ENCODE measurements around the gene NFU1.
"Not testable (repeated sequence)": the region's sequence is repeated elsewhere in the genome, so short reads cannot be mapped to it uniquely, and the experiment has no call there.

Gene NFU1

GRCh38 chr2:69389271-69389670 lies 48.0 kb downstream of the NFU1 start:
- no peak for DNase-seq

- no peak for DNase-seq
Measured at GRCh38 chr2:69387770-69388481, 49.3 kb downstream of the NFU1 start.

DNA sequence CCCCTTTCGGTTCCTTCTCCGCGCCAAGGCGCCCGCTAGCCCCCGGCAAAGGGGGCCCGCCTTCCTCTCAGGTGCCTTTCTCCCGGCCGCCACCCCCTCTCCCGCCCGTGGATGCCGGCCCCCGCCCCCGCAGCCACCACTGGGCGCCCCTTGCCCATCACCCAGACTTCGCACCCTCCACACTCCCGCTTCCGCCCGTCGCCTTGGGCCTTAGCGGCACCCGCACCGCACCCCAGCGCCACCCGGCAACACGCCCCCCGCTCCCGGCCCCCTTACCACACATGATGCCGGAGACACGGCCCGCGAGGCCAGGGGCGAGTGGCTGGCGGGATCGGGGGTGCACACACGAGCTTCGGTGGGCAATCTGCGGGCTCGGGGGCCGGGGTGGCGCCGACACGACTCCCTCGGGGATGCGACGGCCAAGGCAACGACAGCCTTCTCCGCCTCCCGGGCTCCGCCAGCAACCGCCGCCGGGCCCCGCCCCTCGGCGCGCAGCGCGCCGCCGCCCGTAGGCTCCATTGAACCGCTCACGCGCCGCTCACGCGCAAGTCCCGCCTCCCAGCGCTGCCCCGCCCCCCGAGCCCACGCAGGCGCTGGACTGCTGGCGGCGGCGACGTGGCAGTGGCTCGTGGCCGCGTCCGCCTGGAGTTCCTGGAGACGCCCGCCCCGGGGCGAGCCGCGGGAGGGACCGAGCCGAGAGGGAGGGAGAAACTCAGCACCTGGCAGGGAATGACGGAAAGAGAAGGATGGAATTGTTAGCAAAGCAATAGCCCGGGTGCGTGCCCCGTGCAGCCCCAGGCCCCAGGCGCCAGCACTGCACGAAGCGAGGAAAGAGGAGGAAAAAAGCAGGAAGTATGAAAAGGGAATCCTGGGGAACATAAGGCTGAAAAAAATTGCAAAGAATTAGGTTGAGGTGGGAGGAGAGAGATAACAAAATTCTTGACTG lies 50.2 kb downstream of the NFU1 start, which contains the start of gene GFPT1:
Gene GFPT1 (minus strand): TSS at position 439 of the 946 bp plus-strand sequence. CDS start 156 bp downstream, at position 283.
- peak; percentile 94 for DNase-seq

DNA sequence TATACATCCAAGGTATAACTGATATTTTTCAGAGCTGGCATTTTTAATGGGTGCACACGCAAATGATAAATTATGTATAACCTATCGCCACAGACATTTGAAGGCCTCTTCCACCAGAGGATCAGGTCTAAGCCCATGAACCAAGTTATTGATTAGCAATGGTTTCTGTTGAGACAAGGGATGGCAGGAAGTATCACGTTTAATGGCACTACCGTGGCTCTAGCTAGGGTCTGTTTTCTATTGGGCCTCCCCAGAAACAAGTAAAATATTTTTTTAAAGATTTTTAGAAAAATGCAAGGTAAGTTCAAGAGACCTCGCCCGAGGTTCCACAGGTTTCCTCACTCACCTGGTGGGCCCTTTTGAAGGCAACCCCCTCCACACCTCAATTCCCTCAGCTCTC lies 50.9 kb downstream of the NFU1 start:
- DNase-seq, result peak; percentile 33

GRCh38 chr2:69385443-69386151 lies 51.6 kb downstream of the NFU1 start:
- DNase-seq, result no peak

DNA sequence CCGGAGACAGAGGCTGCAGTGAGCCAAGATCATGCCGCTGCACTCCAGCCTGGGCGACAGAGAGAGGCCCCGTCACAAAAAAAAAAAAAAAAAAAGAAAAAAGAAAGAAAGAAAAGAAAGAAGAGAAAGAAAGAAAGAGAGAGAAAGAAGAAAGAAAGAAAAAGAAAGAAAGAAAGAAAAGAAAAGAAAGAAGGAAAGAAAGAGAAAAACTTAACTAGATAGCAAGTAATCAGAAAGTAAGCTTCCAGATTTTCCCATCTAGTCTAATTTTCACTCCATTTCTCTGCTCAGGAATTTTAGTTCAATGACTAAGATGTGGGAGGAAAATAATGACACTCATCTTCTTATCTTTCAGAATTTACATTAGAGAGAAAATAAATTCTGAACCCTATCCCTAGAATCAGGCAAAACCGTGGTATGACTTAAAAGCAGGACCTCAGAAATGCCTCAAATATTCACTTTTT lies 52.6 kb downstream of the NFU1 start:
- DNase-seq, result no peak

- no peak for DNase-seq
Measured at GRCh38 chr2:69383176-69383812, 53.9 kb downstream of the NFU1 start.

DNA sequence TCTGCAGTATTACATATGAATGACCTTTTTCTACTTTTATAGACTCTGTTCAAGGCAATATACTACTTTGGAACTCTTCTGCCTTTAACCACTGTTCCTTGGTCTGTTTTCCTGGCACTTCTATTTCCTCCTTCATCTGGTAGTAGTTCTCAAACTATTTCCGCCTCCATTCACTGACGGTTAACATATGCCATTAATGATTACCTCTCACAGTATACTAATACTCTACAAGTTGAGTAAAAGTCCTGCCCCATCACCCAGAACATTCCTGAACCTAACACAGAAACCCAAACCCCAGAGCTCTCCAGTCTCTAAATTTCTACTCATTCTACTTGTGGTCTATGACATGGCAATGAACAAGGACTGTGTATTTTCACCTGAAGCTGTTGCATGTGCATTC lies 54.7 kb downstream of the NFU1 start:
- no peak for DNase-seq

GRCh38 chr2:69381337-69381737 lies 55.9 kb downstream of the NFU1 start:
- DNase-seq, result no peak

DNA sequence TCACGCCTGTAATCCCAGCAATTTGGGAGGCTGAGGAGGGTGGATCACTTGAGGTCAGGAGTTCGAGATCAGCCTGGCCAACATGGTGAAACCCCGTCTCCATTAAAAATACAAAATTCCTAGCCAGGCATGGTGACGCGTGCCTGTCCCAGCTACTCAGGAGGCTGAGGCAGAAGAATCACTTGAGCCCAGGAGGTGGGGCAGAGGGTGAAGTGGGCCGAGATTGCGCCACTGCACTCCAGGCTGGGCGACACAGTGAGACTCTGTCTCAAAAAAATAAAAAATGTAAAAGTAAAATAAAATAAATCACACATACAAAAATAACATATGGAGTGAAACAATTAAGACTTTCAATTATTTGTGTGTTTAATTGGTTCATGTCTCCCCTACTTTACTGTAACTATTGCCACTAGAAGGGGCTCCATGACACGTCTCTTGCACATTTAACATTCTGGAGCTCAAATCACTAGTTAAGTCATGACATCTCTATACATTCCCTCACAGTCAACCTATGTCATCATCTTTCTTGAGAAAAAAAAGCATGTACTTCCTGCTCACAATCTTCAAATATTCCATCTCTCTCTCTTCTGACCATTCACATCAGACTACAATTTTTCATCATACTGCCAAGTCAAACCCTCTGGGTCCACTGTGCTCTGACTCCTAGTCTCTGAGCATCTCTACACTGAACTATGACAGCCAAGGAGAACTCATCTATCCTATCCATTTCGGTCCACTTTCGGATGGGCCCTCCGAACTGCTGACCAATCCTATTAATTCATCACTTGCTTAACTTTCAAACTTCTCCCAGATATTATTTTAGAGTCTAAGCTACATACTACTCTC lies 56.9 kb downstream of the NFU1 start:
- no peak for DNase-seq

GRCh38 chr2:69376403-69376802 lies 60.8 kb downstream of the NFU1 start:
- DNase-seq, result no peak

- DNase-seq, result no peak
Measured at GRCh38 chr2:69375494-69376353, 61.5 kb downstream of the NFU1 start.

DNA sequence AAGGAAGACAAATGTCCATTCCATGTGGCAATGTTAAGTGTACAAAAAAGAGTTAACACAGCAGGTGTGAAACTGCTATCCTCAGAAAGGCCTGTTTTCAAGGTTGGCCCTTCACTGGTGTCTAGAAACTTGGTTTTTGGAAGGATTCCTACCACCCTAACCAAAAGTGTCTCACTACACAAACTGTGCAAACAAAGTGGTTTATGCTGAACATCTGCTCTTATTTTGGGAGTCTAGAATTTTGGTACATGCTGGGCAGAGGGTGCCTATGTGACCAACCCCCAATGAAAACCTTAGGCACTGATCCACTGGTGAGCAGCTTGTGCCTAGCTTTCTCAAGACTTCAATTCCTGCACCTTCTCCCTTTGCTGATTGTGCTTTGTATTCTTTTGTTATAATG lies 64.5 kb downstream of the NFU1 start:
- DNase-seq, result no peak

DNA sequence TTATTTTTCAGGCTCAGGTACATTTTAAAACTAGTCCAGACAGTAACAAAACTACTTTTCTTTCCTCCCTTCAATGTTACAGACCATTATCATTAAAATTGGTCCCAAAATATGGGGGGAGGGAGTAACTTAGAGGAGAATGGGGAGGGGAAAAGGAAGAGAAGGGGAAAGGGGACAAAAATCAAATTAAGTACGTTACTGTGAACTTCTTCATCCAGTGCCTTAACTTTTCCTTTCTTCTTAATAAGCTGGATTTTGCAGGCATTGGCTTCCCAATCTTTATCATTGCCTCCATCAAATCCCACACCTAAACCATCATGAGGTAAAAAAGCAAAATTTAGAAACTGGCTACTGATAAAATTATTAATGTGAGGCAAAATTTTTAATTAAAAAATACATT lies 67.4 kb downstream of the NFU1 start:
- DNase-seq, result no peak

DNA sequence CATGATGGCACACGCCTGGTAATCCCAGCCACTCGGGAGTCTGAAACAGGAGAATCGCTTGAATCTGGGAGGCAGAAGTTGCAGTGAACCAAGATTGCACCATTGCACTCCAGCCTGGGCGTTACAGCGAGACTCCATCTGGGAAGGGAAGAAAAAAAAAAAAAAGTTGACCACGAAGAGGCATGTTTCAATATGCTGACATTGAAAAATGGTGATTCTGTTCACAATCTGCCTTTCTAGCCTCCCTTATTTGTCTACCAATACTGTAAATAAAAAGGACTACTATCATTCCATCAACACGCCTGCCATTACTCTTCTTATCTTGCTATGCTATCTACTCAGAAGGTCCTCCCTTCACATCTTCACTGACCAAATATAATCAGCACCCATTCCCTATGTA lies 68.6 kb downstream of the NFU1 start:
- no peak for DNase-seq

GRCh38 chr2:69359371-69359770 lies 77.9 kb downstream of the NFU1 start:
- no peak for DNase-seq

GRCh38 chr2:69358914-69359313 lies 78.3 kb downstream of the NFU1 start:
- DNase-seq, result no peak

DNA sequence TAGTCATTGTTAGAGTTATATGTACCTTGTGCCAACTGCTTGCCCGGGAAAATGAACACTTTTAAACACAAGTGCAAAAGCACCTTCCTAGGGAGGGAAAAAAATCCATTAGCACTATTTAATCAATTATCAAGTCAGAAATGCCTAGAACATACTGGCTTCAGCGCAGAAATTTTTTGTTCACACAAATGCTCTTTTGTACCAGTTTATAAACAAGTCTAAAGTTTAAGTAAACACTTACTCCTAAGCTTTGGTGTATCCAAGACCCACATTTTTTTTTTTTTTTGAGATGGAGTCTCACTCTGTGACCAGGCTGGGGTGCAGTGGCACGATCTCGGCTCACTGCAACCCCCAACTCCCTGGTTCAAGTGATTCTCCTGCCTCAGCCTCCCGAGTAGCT lies 80.8 kb downstream of the NFU1 start:
- no peak for DNase-seq

DNA sequence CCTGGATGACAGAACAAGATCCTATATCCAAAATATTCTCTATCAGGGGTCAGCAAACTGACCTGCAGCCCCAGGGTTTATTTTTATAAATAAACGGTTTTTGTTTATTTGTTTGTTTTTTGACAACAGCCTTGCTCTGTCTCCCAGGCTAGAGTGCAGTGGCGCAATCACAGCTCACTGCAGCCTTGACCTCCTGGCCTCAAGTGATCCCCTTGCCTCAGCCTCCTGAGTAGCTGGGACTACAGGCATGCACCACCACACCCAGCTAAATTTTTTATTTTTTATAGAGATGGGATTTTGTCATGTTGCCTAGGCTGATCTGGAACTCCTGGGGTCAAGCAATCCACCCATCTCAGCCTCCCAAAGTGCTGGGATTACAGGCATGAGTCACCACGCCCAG lies 82.3 kb downstream of the NFU1 start:
- not testable (repeated sequence) for DNase-seq

DNA sequence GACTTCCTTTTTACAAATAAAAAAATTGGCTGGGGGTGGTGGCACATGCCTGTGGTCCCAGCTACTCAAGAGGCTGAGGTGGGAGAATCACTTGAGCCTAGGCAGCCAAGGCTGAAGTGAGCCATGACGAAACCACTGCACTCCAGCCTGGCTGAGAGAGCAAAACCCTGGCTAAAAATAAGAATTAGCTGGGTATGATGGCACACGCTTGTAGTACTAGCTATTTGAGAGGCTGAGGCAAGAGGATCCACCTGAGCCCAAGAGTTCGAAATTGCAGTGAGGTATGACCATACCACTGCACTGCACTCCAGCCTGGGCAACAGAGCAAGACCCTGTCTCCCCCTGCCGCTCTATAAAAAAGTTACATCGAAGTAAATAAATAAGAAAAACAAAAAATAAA lies 83.9 kb downstream of the NFU1 start:
- DNase-seq, result no peak
